Activated T-helper 1 cell treated with anti-CD3 and anti-CD28 coated beads, Interleukin-2, amount 50 U/mL, for 16 hours (primary cell): ENCODE results near the gene CYP2C18.
"Not testable (repeated sequence)": the region's sequence is repeated elsewhere in the genome, so short reads cannot be mapped to it uniquely, and the experiment has no call there.

ENCODE experiments used
- DNase-seq, 2 donors: peaks; one replicate each; pipeline ENCODE4 v3.0.0-alpha.2; 2020; ENCODE audit warnings: low read depth in 1 of 2, low spot score in 1 of 2

CYP2C18 gene

DNA sequence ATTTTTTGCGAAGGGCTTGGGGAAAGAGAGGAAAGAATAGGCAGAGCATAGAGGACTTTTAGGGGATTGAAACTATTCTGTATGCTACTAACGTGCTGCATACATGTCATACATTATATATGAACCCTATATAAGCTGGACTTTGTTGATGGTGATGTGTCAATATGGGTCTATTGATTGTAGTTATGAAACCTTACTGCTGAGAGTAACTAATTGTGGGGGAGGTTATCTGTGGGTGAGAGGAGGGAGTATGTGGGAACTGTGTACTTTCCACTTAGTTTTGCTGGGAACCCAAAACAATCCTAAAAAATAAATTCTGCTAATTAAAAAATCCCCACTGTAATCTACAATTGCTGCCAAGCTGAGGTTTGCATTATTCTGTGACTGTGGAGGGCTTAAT is 63.6 kb downstream of the CYP2C18 start:
- no peak for DNase-seq

- DNase-seq, result no peak
Observed at GRCh38 chr10:94747838-94748237, 64.3 kb downstream of the CYP2C18 start.

DNA sequence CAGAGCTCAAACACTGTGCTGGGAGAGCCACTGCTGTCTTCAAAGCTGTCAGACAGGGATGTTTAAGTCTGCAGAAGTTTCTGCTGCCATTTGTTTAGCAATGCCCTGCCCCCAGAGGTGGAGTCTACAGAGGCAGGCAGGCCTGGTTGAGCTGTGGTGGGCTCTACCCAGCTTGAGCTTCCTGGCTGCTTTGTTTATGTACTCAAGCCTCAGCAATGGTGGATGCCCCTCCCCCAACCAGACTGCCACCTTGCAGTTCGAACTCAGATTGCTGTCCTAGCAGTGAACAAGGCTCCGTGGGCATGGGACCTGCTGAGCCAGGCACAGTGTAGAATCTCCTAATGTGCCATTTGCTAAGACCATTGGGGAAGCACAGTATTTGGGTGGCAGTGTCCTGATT is 74.4 kb downstream of the CYP2C18 start:
- DNase-seq, result no peak

DNA sequence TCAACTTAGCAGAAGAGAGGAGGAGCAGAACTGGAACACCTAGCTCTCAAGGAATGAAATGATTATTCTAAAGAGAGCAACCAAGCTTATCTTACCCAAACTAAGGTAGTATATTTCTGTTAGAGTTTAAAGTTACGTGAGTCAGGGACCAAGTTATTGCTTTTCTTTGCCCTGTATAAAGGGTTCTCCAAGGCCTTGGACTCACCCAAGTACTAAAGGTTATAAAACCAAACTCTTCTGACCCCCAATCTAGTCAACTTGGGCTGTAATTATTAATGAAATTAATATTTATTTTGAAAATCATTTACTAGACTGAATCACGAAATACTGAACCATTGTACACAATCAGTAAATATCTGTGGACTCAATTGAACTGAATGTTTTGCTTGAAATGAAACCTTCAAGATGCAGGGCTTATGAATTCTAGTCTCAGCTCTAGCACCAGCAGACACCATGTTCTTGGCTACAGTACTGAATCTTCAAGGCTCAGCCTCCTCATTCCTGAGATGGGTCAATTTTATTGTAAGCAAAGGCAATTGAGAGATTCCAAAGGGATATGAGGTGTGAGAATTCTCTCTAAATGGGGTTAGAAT is 77.2 kb downstream of the CYP2C18 start:
- no peak for DNase-seq

GRCh38 chr10:94762393-94762792 is 78.9 kb downstream of the CYP2C18 start, which contains the start of gene CYP2C19:
Gene CYP2C19, plus strand, starts transcription at chr10:94762681. Its CDS starts 25 bp downstream, at chr10:94762706.
- DNase-seq, result no peak

DNA sequence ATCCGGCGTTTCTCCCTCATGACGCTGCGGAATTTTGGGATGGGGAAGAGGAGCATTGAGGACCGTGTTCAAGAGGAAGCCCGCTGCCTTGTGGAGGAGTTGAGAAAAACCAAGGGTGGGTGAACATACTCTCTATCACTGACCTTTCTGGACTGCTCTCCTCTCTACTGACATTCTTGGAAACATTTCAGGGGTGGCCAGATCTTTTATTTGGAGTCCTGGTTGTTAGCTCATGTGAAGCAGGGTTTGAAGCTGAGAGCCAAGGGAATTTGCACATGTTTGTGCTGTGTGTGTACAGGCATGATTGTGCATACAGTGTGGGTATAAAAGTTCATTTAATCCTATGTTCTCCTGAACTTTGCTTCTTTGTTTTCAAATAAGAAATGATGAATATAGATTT is 91.9 kb downstream of the CYP2C18 start:
- DNase-seq, result not testable (repeated sequence)

DNA sequence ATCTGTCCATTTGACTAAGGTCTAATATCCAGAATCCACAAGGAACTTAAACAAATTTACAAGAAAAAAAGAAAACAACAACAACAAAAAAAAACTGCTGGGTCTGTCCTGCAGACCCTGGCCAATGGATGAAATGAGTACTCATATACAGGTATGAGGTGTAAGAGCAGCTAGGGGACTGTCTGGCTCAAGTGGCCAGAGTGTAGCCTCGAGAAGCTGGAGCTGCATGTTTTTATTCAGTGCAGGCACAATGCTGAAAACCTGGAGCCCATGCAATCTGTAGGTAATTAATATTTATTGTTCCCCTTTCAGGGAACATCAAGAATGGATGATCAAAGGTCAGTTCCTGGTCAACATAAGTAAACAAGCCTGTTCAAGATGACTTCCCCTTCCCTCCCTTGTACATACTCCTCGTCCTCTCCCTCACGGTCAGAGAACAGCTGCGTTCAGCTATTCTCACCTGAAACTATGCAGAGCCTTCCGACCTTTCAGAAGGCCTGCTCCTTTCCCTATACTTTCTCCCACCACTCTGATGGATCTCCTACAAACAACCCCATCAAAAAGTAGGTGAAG is 94.4 kb downstream of the CYP2C18 start:
- DNase-seq, result no peak

- DNase-seq, result no peak
Observed at GRCh38 chr10:94780844-94781243, 97.3 kb downstream of the CYP2C18 start.

- DNase-seq, result no peak
Observed at GRCh38 chr10:94784256-94784655, 100.7 kb downstream of the CYP2C18 start.

DNA sequence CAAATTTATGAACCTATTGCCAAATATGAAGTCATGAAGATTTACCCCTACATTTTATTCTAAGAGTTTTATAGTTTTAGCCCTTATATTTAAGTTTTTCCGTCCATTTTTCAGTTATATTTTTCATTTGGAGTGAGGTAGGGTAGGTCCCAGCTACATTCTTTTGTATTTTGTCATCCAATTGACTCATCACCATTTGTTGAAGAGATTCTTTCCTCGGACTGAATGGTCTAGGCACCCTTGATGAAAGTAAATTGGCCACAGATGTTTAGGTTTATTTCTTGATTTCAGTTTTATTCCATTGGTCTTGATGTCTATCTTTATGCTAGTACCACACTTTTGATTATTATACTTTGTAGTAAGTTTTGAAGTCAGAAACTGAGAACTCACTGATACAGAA is 101.7 kb downstream of the CYP2C18 start:
- DNase-seq, result no peak
